ENCODE results near the gene CKS1B. TPM values are rescaled to one million over a fixed set of nuclear protein-coding genes. Genes with fewer than 3 reads are reported as not detected.

Gene CKS1B
- total RNA-seq, 1 experiment from 2014 or later = 312 TPM

DNA sequence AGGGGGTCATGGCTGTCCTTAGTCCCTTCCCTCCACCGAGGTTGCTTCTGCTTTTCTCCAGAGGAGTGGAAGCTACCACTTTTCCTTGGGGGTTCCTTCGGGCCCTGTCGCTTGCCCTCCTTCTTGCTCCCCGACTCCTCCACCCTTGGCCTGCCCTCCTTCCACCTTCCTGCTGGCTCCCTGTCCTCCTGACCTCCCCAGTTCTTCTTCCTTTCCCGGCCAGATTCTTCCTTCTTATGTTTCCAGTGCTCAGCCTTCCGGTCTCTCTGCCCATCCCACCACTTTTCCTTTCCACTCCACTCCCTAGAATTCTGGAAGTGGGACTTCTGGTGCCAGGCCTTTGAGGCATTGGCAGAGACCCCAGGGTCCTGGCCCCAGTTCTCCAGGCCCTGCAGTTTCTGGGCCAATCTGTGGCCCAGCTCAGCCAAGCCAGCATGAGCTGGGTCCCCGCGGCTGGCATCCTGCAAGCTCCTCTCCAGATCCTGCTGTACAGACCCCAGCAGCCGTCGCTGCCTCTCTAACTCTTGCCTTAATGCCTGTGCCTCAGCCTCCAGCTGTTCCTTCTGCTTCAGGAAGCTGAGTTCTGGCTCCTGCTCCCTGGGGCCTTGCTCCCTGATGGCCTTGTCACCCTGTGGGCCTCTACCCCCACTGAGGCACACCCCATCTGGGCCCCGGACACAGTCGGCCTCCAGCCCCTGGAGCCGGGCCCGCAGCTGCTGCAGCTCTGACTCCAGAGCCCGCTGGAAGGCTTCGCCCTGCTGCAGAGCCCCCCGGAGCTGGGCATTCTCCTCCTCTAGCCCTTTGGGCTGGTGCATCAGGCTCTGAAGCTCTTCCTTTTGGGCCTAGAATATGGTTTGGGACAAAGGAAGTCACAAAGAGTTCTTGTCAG, 28.3 kb upstream of the CKS1B start:
- DNase-seq (ENCODE audit: low spot score) = no peak

DNA sequence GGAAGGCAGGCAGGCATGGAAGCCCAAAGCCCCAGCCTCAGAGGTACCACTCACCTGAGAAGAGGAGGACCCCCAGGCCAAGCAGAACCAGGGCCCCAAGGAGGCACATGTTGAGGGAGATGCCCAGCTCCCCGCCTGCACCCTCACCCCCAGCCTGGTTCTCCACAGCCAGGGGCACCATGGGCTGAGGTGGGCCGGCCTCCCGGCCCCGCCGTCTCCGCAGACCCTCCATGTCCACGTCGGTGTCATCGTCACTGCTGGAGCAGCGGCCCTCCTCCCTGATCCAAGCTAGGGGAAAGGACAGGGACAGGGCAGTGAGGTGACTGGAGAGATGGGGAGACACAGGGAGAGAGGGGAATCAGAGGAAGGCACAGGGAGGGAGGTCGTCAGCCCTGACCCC, 26.4 kb upstream of the CKS1B start:
- DNase-seq (ENCODE audit: low spot score) = no peak

DNA sequence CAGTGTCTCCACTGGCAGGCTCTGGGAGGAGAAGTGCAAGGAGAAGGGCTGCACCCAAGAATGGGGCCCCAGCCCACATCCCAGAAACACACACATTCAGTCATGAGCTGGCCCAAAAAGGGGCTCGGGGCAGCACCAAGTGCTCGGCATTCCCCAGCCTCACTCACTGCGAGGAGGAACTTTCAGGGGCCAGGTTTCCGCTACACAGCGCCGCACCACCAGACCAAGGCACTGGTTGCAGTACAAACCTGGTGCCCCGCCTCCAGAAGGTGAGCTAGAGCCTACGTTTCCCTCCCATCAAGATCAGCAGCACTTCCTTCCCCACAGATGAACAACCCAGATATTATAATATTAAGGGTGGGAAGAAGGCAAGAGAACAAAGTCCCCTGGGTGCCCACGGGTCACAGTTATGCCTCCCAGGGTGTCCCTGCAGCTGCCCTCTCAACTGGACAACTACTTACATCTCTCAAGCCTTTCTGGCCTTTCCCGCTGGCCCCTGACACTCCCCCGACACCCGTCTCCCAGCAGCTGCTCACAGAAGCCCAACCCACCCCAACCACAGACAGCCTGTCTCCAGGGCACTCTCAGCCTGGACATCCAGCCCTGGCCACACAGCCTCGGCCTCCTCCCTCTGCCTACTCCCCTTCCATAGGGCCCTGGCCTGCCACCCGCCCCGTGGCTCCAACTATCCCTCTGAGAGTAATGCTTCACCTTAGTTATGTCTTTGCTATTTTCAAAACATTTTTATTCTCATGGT, 22.4 kb upstream of the CKS1B start:
- no peak for DNase-seq (ENCODE audit: low spot score)

DNA sequence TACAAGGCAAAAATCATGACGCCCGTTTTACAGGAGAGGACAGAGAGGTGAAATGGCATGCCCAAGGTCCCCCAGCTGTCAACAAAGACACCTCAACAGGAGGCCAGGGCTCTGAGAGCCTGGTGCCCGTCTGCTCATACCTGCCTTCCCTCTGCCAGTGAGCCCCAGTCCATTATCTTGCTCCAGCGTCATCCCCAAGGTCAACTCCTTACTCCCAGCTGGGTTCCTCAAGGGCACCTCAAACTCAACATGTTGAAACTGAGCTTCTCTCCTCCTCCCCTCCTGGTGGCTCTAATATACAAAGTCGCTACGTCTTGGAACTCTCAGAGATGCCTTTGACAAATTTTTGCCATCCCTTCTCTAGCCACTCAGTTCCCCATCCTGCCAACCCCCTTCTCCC, 21.8 kb upstream of the CKS1B start:
- no peak for DNase-seq (ENCODE audit: low spot score)

DNA sequence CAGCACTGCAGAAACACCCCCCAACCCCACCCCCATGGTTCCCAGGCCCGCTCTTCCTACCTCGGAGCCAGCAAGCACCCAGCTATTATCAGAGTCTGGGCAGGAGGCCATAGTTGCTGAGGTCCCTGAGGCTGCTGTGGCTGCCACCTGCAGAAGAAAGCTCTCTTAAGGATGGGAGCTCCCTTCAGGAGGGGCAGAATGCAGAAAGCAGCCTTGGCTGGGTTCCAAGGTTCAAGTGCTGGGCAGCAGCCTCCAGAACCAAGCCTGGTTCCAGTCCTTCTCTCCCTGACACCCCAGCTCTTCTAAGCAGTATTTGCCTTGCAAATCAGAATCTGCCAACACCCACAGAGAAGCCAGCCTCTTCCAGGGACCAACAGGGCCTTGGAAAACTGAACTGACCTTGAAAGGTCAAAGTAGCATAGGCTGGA, 20.9 kb upstream of the CKS1B start:
- DNase-seq (ENCODE audit: low spot score) = no peak

DNA sequence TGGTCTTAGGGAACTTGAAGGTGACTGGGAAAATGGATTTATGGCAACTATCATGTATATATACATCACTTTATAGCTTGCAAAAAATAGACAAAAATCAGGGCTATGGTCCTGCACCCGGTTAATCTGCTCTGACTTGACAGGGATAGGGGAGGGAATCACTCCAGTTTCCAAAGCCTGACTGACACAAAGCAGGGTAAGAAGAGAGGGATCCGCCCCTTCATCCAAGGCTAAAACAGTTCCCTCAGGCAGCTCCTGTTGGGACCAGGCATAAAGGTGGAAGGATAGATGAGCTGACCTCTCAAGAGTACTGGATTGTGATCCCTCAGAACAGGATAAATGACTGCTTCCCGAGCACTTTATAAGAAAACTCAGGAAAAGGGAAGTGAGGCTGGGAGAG, 19.9 kb upstream of the CKS1B start:
- DNase-seq (ENCODE audit: low spot score) = no peak

DNA sequence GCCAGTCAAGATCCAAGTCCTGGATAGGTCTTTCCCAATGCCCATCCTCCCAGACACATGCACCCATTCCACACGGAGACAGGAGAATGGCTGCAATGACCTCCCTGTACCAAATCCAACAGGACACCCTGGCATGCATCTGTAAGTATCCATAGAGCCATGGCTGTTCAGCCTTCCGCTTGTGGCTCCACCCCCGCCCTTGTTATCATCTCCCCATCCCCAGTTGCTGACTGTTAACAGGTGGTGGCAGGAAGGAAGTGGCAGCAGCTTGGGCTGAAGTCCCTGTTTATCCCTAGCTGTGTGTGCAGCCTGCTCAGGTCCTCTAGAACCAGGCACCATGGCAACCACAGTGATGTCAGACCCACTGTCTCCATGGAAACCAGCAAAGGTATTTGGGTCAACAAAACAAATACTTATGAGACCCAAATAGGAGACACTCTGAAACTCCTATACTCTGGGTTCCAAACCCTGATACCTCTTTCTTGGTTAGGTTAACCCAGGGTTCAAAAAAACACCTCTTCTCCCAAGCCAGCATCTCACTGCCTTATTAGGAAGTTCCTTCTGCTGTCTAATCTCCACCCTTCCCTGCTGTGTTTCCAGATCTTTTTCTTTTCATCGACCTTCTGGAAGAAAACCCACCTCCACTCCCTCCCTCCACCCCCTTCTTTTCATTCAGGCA, 19.3 kb upstream of the CKS1B start:
- DNase-seq (ENCODE audit: low spot score) = peak; percentile 49

DNA sequence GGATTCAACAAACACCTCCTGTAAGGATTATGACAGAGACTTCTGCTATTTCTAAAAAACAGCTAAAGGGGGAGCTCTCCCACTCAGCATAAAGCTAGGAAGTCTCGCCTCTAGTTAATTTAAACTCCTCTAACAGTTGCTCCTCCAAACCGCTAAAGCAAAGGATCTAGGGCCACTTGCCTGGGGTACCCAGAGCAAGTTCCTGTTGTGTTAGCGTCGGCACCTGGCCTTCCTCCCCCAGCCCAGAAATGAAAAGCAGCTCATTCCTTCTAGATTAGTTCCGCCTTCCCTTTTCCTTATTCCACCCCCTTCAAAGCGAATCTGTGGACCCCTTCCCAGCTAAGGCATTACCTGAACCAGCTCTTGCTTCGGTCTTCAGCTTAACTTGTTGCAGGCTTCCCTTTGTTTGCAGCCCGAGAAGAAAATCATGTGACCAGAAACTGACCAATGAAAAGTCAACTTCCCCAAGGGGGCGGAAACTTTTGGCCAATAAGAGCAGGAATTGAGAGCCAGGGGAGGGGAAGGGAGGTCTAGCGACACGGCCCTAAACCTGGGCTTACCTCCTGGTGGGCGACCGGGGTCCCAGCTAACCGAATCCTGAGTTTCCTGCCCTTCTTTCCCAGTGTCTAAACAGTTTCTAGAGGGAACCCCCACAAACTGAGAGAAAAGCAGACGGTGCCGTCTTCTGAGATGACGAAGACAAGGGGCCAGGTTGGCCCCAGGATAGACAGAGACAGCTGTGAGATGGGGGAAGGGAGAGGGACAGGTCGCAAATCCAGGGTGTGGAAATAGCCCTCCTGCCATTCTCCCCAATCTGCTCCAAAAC, 18.6 kb upstream of the CKS1B start, which contains the start of gene PBXIP1:
Gene PBXIP1, minus strand, starts transcription at position 382 of the 826 bp plus-strand sequence. CDS start 2,378 bp downstream, outside the sequence.
- DNase-seq (ENCODE audit: low spot score) = peak; percentile 89

DNA sequence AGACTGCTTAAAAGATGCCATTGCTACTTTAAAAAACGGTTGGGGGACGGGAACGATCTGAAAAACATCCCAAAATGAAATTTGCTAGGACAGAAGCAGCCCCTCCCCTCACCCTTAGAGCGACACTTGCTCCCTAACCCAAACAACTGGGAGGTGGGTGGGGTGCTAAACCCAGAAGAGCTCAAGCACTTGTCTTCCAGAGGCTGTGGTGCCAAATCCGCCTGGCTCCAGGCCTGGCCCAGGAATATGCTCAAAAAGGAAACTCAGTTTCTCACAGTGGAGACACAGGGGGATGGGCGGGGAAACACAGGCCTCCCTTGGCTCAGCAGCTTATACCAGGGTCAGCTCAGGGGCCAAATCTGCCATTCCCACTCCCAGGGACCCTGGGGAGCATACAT, 17.9 kb upstream of the CKS1B start:
- no peak for DNase-seq (ENCODE audit: low spot score)

DNA sequence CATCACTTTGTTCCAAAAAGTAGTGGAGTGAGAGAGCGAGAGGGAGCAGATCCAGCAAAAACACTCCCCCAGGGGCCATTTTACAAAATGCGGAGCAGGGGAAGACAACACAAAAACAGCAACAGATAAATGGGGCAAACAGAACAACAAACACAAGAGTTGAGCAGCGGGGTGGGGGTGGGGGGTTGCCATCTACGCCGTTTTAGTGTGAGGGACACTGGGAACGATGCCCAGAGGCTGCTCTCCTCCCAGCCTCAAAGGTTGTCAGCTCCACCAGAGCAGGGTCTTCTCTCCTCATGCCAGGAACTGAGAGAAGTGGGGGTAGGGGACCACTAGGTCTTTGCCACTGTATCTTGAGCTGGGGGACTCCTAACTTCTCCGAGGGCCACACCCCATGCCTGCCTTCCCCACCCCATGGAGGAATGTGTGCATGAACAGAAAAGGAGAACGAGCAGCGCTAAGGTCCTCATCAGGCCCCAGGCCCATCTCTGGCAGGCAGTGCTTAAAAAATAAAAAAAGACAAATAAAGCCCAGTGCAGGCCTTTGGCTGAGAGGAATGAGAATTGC, 17.3 kb upstream of the CKS1B start:
- DNase-seq (ENCODE audit: low spot score) = no peak

DNA sequence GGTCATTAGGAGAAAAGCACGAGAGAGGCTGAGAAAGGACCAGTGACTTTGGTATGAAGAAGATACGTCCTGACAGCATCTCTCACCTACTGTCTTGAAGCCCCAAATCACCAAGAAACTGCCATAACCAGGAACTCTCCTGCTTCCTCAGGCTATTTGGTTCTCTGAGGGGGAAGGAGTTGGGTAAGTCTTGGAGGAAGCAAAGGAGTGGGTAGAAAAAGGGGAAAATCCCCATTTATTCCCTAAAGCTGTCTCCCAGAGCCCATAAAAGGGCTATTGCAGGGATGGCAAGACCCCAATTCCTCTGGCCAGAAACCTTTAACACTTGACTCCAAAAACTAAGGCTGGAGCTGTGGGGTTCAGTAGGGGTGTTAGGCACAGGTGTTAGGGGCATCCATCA, 16.4 kb upstream of the CKS1B start:
- DNase-seq (ENCODE audit: low spot score) = no peak

DNA sequence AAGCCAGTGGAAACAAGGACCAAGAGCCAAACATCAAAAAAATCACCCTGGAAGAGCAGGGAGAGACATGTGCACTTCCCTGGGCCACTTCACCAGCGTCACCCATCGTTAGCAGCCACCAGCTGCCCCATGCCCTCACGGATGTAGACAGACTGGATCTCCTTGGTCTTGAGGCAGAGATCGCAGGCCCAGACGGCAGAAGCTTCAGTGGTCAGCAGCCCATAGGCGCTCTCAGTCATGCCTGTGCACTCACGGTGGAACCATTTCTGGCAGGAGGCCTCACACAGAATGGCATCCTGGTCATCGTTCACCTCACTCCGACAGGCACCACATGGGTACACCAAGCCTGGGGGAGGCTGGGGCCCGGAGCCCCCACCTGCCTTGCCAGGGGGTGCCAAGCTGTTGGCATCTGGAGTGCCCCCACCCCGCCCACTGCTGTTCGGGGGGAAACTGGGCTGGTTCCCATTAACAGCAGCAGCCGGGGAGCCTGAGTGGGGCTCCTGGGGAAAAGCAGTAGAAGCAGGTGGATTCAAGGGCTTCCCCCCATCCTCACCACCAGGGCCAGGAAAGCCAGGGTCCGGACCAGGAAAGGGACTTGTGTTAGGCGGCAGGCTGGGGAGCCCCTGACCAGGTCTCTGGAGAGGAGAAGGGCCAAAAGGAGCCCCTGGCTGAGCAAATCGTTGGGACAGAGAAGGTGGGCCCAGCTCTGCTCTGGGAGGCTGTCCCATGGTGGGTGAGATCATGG, 15.6 kb upstream of the CKS1B start:
- DNase-seq (ENCODE audit: low spot score) = no peak

DNA sequence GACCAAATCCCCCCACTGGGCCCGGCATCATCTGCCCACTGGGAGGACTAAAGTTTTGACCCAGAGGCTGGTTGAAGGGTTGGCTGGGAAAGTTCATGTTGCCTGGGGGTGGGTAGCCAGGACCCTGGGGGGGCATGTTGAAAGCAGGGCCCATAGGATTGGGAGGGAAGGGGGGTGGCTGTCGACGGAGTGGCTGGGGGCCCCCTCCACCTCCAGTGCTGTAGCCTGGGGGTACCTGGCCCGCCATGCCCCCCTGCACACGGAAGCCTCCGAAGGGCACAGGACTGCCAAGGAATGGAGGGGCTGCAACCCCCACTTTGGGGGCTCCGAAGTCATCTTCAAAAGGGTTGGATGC, 15.1 kb upstream of the CKS1B start:
- no peak for DNase-seq (ENCODE audit: low spot score)

DNA sequence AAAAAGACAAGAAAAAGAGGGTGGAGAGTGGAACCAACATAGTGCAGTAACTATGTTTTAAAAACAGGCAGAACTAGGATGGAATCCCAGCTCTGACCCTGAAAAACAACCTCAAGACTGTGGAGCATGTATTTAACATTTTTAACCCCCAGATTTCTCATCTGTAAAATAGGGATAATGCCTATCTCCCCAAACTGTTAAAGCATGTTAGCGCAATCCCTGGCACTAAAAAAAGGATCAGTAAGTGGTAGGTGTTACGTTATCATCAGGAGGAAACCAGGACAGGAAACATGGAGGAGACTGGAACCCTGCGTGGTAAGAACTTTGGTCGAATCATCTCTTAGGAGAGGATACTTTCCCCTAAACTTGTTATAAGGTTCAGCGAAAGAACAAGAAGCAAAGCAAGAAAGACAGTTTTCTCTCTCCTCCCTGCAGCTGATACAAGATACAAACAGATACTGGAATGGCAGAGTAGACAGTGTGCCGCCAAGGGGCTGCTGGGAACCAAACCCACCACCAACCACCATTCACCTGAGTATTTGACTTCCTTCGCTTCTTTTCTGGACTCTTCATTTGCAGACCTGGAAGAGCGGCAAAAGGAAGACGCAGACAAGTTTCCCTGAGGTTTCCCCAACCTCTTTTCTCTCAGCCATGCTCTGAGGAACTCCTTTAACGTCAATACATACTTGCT, 13.9 kb upstream of the CKS1B start:
- DNase-seq (ENCODE audit: low spot score) = no peak

DNA sequence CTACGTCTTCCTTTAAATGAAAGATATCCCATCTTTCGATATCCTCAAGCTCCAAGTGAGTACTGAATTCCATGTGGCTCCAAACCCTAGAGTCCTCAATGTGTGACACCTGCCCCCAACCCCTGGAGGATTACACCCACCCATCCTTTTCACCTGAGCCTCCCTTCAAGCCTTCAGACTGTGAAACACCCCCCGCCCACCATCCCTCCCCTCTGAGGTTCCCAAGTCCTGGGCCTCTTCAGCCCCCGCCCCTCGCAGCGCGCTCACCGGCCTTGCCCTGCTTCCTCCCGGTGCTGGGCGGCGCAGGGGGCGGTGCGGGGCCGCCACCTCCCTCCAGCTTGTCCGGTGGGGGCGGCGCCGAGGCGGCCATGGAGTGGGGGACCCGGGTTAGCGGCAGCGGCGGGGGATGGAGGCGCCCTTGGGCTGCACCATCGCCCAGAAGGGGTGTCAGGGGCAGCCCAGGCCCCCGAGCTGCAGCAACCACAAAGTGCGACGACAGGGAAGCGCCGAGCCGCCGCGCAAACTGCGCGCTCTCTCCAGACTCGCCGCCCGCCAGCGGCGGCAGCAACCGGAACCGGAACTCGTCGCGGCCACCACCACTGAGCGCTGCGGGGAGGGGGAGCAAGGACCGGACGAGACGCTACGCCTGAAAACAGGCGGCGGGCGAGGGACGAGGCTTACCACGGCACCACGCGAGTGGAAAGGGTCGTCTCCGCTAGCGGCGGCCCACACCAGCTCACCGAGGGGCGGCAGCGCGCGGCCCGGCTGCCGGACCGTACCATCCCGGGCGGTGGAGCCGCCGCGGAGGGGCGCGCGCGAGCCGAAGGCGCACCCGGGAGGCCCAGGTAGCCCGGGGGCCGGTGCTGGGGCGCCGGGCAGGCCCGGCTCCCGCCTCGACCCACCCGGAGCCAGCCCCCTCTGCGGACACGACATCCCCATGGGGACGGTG, 13.0 kb upstream of the CKS1B start, which contains the start of gene PYGO2:
Gene PYGO2, minus strand, starts transcription at position 576 of the 949 bp plus-strand sequence. Its CDS starts 206 bp downstream, at position 370.
- DNase-seq (ENCODE audit: low spot score) = peak; percentile 68

DNA sequence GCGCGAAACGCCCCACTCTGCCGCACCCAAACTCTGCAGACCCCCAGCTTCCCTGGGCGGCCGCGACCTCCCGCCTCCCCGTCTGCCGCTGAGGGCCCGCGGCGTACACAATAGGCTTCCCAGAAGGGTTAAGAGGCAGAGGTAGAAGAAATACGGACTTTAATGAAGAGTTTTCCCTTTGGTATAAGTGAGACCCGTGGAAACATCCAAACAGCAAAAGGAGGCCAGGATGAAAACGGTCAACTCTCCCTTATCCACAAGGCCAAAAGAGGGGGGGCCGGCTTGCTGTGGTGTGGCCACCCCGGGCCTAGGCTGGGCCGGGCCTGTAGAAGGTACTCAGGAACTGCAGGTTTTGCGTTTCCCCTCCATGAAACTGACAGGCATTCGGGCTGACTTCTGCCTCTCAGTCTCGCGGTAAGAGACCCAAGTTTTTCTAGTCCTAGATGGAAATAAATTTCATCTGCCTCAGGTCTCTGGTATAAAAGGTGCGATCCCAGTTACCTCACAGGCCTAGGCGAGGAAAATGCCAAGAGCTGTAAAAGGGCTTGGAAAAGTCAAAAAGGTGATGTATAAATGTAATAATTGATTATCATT, 12.2 kb upstream of the CKS1B start:
- DNase-seq (ENCODE audit: low spot score) = no peak

DNA sequence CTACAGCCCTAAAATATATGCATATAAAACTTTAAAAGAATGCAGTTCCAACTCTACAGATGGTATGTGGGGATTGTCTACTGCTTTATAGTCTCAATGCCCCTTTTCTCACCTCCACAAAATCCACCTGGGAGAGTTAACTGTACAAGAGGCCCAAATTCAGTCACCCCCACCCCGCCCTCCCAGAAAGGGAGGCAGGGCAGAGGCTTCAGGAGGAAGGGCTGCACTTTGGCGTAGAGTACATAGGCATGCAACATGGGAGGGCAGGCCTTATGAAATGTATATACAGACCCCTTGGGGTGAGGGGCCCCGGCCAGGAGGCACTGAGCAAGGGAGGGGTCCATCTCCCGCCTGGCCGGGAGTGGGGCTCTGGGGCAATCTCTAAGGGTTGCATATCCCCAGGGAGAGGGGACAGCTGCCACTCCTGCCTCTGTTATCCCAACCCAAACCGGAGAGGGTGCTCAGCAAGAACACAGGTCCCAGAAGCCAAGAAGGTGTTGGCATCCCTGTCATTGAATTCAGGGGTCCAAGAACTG, 11.6 kb upstream of the CKS1B start:
- DNase-seq (ENCODE audit: low spot score) = no peak

DNA sequence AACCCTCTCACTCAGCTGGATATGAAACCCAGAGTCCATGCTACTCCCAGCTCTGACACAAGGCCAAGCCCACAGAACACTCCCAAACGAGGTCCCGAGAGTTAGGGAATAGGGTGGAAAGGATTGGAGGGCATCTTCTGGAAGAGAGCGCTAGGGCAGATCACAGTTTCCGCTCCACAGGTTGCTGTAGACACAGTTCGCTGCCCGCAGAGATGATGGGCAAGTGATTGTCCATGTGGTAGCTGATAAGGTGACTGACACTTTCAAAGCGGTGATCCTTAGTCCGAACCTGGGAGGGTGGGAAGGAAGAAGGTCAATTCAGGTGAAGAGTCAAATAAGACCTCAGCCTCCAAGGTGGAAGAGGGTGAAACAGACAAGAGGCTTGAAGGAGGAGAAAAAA, 10.8 kb upstream of the CKS1B start:
- no peak for DNase-seq (ENCODE audit: low spot score)
